ENCODE results near the gene KRT78.
A peak's percentile ranks its signal among the peaks of the same experiment; 100 is the strongest.

The KRT78 gene

DNA sequence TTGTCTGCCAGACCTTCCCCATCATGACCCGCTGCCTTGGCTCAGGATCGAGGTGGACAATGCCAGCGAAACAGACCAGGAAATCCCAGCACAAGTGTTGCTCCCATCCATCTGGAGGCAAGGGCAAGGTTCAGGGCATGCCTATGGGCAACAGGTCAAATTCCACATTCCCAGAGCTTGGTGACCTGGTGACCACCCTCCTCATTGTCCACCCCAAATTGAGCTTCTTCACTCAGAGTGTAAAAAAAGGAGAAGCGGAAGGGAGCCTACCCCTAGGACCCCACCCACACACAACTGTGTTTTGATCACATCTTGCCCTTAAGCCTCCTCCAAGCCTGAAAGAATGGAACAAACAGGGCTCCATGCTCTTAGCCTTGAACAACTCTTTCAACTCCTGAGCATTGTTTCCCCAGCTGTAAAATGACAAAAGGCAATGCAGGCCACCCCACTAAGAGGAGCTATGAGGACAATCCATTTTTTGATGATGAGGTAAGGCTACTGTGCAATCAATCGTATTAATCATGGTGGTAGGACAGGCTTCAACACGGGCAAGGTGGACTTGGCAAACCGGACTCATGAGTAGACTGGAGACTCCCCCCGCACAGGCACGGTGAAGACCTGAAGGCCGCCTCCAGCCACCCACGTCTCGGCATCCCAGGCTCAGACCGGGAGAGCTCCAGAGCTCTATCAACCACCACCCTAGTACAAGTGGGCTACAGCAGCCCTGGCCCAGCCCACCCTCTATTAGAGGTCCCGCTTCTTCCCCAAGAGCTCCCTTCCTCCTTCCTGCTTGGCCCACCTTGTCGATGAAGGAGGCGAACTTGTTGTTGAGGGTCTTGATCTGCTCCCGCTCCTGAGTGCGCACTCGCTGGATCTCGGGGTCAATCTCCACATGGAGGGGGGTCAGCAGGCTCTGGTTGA, 15.5 kb downstream of the KRT78 start:
- Histone ChIP-seq H4K91ac (ENCODE audit: low read length) (no peak overlapping the region), H2BK120ac (ENCODE audit: low read depth, low read length) (no peak overlapping the region), H3K23ac (ENCODE audit: low read length in 2 of 2) (no peak overlapping the region), H3K9me3 (ENCODE audit: control insufficient read depth, low read length) (no peaks in the 10 kb centered on the region), H3K36me3 (ENCODE audit: control insufficient read depth in 1 of 2, insufficient read depth in 2 of 2, low read depth in 1 of 2, low read length in 2 of 2) (no peaks in the 10 kb centered on the region), H2BK5ac (ENCODE audit: low read depth, low read length, poor library complexity, severe bottlenecking) (no peak overlapping the region), H2AK5ac (ENCODE audit: low read length, severe bottlenecking) (no peak overlapping the region), H2AFZ (ENCODE audit: low read depth, low read length) (no peak overlapping the region), H3K9ac (ENCODE audit: low read length) (no peak overlapping the region), H3K27ac (ENCODE audit: low read length, poor library complexity, severe bottlenecking) (no peak overlapping the region), H2BK15ac (ENCODE audit: low read depth, poor library complexity, severe bottlenecking) (no peak overlapping the region), H2BK12ac (ENCODE audit: low read length in 2 of 2) (no peak overlapping the region), H3K27me3 (ENCODE audit: control insufficient read depth in 1 of 2, insufficient read depth in 1 of 2, low read length in 2 of 2) (peaks cover 0 to 18% of the 10 kb centered on the region in 2 experiments), H3K14ac (ENCODE audit: low read length in 2 of 2) (no peak overlapping the region), H3K18ac (ENCODE audit: low read depth in 1 of 2, low read length in 2 of 2) (no peak overlapping the region), H3K4me3 (ENCODE audit: insufficient read depth in 1 of 2, low read depth in 1 of 2, low read length in 2 of 2) (no peak overlapping the region), H3K4me2 (ENCODE audit: low read length, poor library complexity, severe bottlenecking) (no peak overlapping the region), H3K4me1 (ENCODE audit: control insufficient read depth, insufficient read depth, low read depth, low read length) (peaks cover 28% of the 10 kb centered on the region), H4K8ac (ENCODE audit: low read length) (no peak overlapping the region), H3K79me1 (replicated peaks; ENCODE audit: low read length, poor library complexity, severe bottlenecking) (no peaks in the 10 kb centered on the region), H3K4ac (ENCODE audit: low read depth in 1 of 2, low read length in 2 of 2) (no peak overlapping the region)
- 91% methylated on average over 20 of the region's 20 CpGs for WGBS
- no peak for DNase-seq

DNA sequence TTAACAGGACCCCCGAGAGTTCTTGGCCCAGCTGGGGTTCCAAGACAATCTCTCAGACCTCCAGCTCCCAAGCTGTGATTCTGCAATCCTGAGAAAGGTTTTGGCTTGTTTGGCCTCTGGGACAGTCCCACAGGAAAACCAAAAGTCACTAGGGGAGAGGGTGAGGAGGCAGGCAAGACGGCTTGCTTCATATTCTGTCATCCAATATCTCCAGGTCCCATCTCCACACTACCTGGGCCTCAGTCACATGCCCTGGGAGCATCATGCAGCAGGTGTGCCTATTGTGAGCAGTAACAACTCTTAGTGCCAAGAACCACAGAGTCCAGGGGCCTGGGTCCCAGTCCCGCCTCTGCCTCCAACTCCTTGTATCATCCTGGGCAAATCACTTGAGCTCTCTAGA, 16.3 kb downstream of the KRT78 start:
- Histone ChIP-seq H3K79me1 (replicated peaks; ENCODE audit: low read length, poor library complexity, severe bottlenecking) (no peaks in the 10 kb centered on the region), H2AK5ac (ENCODE audit: low read length, severe bottlenecking) (no peak overlapping the region), H3K9me3 (ENCODE audit: control insufficient read depth, low read length) (no peaks in the 10 kb centered on the region), H3K4me1 (ENCODE audit: control insufficient read depth, insufficient read depth, low read depth, low read length) (peaks cover 26% of the 10 kb centered on the region), H3K27me3 (ENCODE audit: control insufficient read depth in 1 of 2, insufficient read depth in 1 of 2, low read length in 2 of 2) (peaks cover 0 to 18% of the 10 kb centered on the region in 2 experiments), H2BK12ac (ENCODE audit: low read length in 2 of 2) (no peak overlapping the region), H3K4ac (ENCODE audit: low read depth in 1 of 2, low read length in 2 of 2) (no peak overlapping the region), H3K18ac (ENCODE audit: low read depth in 1 of 2, low read length in 2 of 2) (no peak overlapping the region), H3K14ac (ENCODE audit: low read length in 2 of 2) (no peak overlapping the region), H4K8ac (ENCODE audit: low read length) (no peak overlapping the region), H2BK15ac (ENCODE audit: low read depth, poor library complexity, severe bottlenecking) (no peak overlapping the region), H3K23ac (ENCODE audit: low read length in 2 of 2) (no peak overlapping the region), H2AFZ (ENCODE audit: low read depth, low read length) (no peak overlapping the region), H2BK5ac (ENCODE audit: low read depth, low read length, poor library complexity, severe bottlenecking) (no peak overlapping the region), H3K36me3 (ENCODE audit: control insufficient read depth in 1 of 2, insufficient read depth in 2 of 2, low read depth in 1 of 2, low read length in 2 of 2) (no peaks in the 10 kb centered on the region), H4K91ac (ENCODE audit: low read length) (no peak overlapping the region), H3K9ac (ENCODE audit: low read length) (no peak overlapping the region), H3K27ac (ENCODE audit: low read length, poor library complexity, severe bottlenecking) (no peak overlapping the region), H2BK120ac (ENCODE audit: low read depth, low read length) (no peak overlapping the region), H3K4me2 (ENCODE audit: low read length, poor library complexity, severe bottlenecking) (no peak overlapping the region), H3K4me3 (ENCODE audit: insufficient read depth in 1 of 2, low read depth in 1 of 2, low read length in 2 of 2) (no peak overlapping the region)
- 70% methylated on average over 3 of the region's 3 CpGs for WGBS
- DNase-seq: no peak

DNA sequence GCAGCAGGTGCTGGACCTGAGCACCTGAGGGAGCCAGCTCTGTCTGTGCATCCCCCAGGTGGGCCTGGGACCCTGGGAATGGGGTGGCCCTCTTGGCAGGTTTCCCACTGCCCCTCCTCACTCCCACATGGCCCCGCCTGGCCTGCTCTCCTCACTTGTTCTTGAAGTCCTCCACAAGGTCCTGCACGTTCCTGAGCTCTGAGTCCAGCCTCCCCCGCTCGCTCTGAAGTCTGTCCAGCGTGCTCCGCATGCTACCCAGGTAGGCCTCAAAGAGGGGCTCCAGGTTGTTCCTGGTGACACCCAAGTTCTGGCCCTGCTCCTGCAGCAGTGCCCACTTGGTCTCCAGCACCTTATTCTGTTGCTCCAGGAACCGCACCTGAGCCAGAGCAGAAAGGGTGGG, 17.5 kb downstream of the KRT78 start:
- Histone ChIP-seq H2AK5ac (ENCODE audit: low read length, severe bottlenecking) (no peak overlapping the region), H3K4me1 (ENCODE audit: control insufficient read depth, insufficient read depth, low read depth, low read length) (peaks cover 22% of the 10 kb centered on the region), H2BK120ac (ENCODE audit: low read depth, low read length) (no peak overlapping the region), H3K4me3 (ENCODE audit: insufficient read depth in 1 of 2, low read depth in 1 of 2, low read length in 2 of 2) (no peak overlapping the region), H3K23ac (ENCODE audit: low read length in 2 of 2) (no peak overlapping the region), H2AFZ (ENCODE audit: low read depth, low read length) (no peak overlapping the region), H3K9me3 (ENCODE audit: control insufficient read depth, low read length) (no peaks in the 10 kb centered on the region), H4K91ac (ENCODE audit: low read length) (no peak overlapping the region), H3K4ac (ENCODE audit: low read depth in 1 of 2, low read length in 2 of 2) (no peak overlapping the region), H4K8ac (ENCODE audit: low read length) (no peak overlapping the region), H2BK12ac (ENCODE audit: low read length in 2 of 2) (no peak overlapping the region), H3K14ac (ENCODE audit: low read length in 2 of 2) (no peak overlapping the region), H3K79me1 (replicated peaks; ENCODE audit: low read length, poor library complexity, severe bottlenecking) (no peaks in the 10 kb centered on the region), H3K27me3 (ENCODE audit: control insufficient read depth in 1 of 2, insufficient read depth in 1 of 2, low read length in 2 of 2) (peaks cover 0 to 21% of the 10 kb centered on the region in 2 experiments), H2BK15ac (ENCODE audit: low read depth, poor library complexity, severe bottlenecking) (no peak overlapping the region), H3K27ac (ENCODE audit: low read length, poor library complexity, severe bottlenecking) (no peak overlapping the region), H3K4me2 (ENCODE audit: low read length, poor library complexity, severe bottlenecking) (no peak overlapping the region), H2BK5ac (ENCODE audit: low read depth, low read length, poor library complexity, severe bottlenecking) (no peak overlapping the region), H3K36me3 (ENCODE audit: control insufficient read depth in 1 of 2, insufficient read depth in 2 of 2, low read depth in 1 of 2, low read length in 2 of 2) (no peaks in the 10 kb centered on the region), H3K9ac (ENCODE audit: low read length) (no peak overlapping the region), H3K18ac (ENCODE audit: low read depth in 1 of 2, low read length in 2 of 2) (no peak overlapping the region)
- WGBS: 88% methylated on average over 7 of the region's 7 CpGs
- DNase-seq: no peak

DNA sequence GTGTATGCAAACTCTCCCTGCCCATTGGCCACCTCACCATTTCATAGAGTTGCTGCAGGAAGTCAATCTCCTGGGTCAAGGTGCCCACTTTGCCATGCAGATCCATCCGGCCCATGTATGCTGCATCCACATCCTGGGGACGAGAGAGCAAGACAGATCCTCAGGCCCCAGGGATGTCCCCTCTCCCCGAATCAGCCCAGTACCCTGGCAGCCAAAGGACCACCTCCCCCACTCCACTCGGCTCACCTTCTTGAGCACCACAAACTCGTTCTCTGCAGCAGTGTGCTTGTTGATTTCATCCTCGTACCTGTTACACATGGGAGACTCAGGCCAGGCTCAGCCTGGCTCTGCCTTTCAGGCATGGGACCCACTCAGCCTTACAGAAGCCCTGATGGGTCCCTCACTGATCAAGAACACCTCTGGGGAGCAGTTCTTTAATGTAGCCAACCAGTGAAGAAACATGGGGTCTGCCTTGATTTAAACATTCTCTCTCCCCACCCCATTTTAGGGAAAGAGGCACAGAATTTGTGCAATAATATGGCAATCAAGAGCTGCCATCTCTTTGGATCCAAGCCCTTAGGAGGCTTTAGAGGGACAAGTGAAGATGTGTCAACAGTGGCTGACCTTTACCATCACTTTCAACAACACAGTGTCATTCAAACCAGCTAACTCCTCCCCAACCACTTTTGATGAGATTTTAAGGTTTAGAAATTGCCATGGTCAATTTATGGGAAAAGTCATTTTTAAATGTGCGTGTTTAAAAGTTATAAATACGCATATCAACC, 18.6 kb downstream of the KRT78 start:
- Histone ChIP-seq H3K36me3 (ENCODE audit: control insufficient read depth in 1 of 2, insufficient read depth in 2 of 2, low read depth in 1 of 2, low read length in 2 of 2) (no peaks in the 10 kb centered on the region), H3K27ac (ENCODE audit: low read length, poor library complexity, severe bottlenecking) (no peak overlapping the region), H2AK5ac (ENCODE audit: low read length, severe bottlenecking) (peak overlapping the region; percentile 1), H3K18ac (ENCODE audit: low read depth in 1 of 2, low read length in 2 of 2) (no peak overlapping the region), H3K4me1 (ENCODE audit: control insufficient read depth, insufficient read depth, low read depth, low read length) (peaks cover 12% of the 10 kb centered on the region), H4K91ac (ENCODE audit: low read length) (no peak overlapping the region), H4K8ac (ENCODE audit: low read length) (no peak overlapping the region), H3K79me1 (replicated peaks; ENCODE audit: low read length, poor library complexity, severe bottlenecking) (no peaks in the 10 kb centered on the region), H2BK15ac (ENCODE audit: low read depth, poor library complexity, severe bottlenecking) (no peak overlapping the region), H2BK12ac (ENCODE audit: low read length in 2 of 2) (no peak overlapping the region), H3K4me2 (ENCODE audit: low read length, poor library complexity, severe bottlenecking) (no peak overlapping the region), H3K14ac (ENCODE audit: low read length in 2 of 2) (no peak overlapping the region), H3K4me3 (ENCODE audit: insufficient read depth in 1 of 2, low read depth in 1 of 2, low read length in 2 of 2) (no peak overlapping the region), H2BK5ac (ENCODE audit: low read depth, low read length, poor library complexity, severe bottlenecking) (no peak overlapping the region), H3K4ac (ENCODE audit: low read depth in 1 of 2, low read length in 2 of 2) (no peak overlapping the region), H2BK120ac (ENCODE audit: low read depth, low read length) (no peak overlapping the region), H3K9ac (ENCODE audit: low read length) (no peak overlapping the region), H3K27me3 (ENCODE audit: control insufficient read depth in 1 of 2, insufficient read depth in 1 of 2, low read length in 2 of 2) (peaks cover 0 to 21% of the 10 kb centered on the region in 2 experiments), H2AFZ (ENCODE audit: low read depth, low read length) (no peak overlapping the region), H3K9me3 (ENCODE audit: control insufficient read depth, low read length) (no peaks in the 10 kb centered on the region), H3K23ac (ENCODE audit: low read length in 2 of 2) (no peak overlapping the region)
- 75% methylated on average over 6 of the region's 8 CpGs for WGBS
- no peak for DNase-seq

All from mesenchymal stem cell (in vitro differentiated cells and primary cell).